Skeletal muscle cell (primary cell): Measurements from ENCODE around the gene CD300A.
"Not testable (repeated sequence)": the region's sequence is repeated elsewhere in the genome, so short reads cannot be mapped to it uniquely, and the experiment has no call there.

Experiments
- DNase-seq: peaks from one replicate; pipeline ENCODE4 v3.0.0-alpha.2; 2010; ENCODE audit warnings: low read depth
- H3K4me3 ChIP-seq: 2 replicates; pipeline ENCODE4 v1.5.1; 2011; ENCODE audit warnings: low read depth, mild to moderate bottlenecking, control low read depth, low read length, moderate library complexity

CD300A gene

GRCh38 chr17:74512624-74513091 is 46.2 kb downstream of the CD300A start:
- H3K4me3 ChIP-seq = no peak overlapping the region
- no peak for DNase-seq

GRCh38 chr17:74513987-74514631 is 47.7 kb downstream of the CD300A start:
- H3K4me3 ChIP-seq = no peak overlapping the region
- peak; percentile 11 for DNase-seq

GRCh38 chr17:74514632-74515334 is 48.3 kb downstream of the CD300A start:
- DNase-seq = no peak
- H3K4me3 ChIP-seq = no peak overlapping the region

GRCh38 chr17:74515941-74516340 is 49.5 kb downstream of the CD300A start:
- no peak overlapping the region for H3K4me3 ChIP-seq
- no peak for DNase-seq

GRCh38 chr17:74516561-74517328 is 50.3 kb downstream of the CD300A start:
- no peak overlapping the region for H3K4me3 ChIP-seq
- DNase-seq = no peak

- DNase-seq, H3K4me3 ChIP-seq: not testable (repeated sequence)
Measured at GRCh38 chr17:74518413-74518981, 52.1 kb downstream of the CD300A start.

- no peak overlapping the region for H3K4me3 ChIP-seq
- DNase-seq = no peak
Measured at GRCh38 chr17:74520016-74520434, 53.6 kb downstream of the CD300A start.

GRCh38 chr17:74520790-74521480 is 54.5 kb downstream of the CD300A start:
- no peak overlapping the region for H3K4me3 ChIP-seq
- no peak for DNase-seq

- no peak for DNase-seq
- no peak overlapping the region for H3K4me3 ChIP-seq
Measured at GRCh38 chr17:74521701-74522201, 55.3 kb downstream of the CD300A start.

- DNase-seq = no peak
- H3K4me3 ChIP-seq = no peak overlapping the region
Measured at GRCh38 chr17:74522381-74523105, 56.1 kb downstream of the CD300A start.

GRCh38 chr17:74523308-74523707 is 56.9 kb downstream of the CD300A start:
- no peak overlapping the region for H3K4me3 ChIP-seq
- no peak for DNase-seq

- H3K4me3 ChIP-seq = no peak overlapping the region
- DNase-seq = no peak
Measured at GRCh38 chr17:74524653-74525464, 58.4 kb downstream of the CD300A start.

GRCh38 chr17:74525465-74525725 is 59.0 kb downstream of the CD300A start:
- no peak for DNase-seq
- H3K4me3 ChIP-seq = no peak overlapping the region

- no peak overlapping the region for H3K4me3 ChIP-seq
Measured at GRCh38 chr17:74525781-74526288, 59.4 kb downstream of the CD300A start.

GRCh38 chr17:74526681-74527080 is 60.2 kb downstream of the CD300A start:
- H3K4me3 ChIP-seq = no peak overlapping the region
- no peak for DNase-seq

More at GRCh38 chr17:74525781-74526288, 59.4 kb downstream of the CD300A start:
- no peak for DNase-seq

GRCh38 chr17:74527081-74527480 is 60.6 kb downstream of the CD300A start:
- H3K4me3 ChIP-seq = no peak overlapping the region
- DNase-seq = no peak

- DNase-seq = no peak
- no peak overlapping the region for H3K4me3 ChIP-seq
Measured at GRCh38 chr17:74527756-74528155, 61.3 kb downstream of the CD300A start.
